ENCODE data around the gene KRT20.

DNA sequence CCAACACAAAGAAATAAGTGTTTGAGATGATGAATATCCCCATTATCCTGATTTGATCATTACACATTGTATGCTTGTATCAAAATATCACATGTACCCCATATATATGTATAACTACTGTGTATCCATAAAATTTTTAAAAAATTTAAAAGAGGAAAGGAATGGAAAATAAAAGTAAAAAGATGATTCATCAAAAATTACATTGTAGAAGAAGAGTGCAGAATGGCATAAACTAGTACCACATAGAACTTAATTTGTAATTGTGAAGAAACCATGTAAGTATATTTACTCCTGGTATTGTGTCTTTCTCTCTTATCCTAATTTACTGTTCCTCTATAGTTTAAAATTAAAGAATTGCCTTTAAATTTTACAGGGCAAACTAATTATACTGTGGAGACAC lies 51.2 kb downstream of the KRT20 start:
- TF ChIP-seq, protein P1, sequence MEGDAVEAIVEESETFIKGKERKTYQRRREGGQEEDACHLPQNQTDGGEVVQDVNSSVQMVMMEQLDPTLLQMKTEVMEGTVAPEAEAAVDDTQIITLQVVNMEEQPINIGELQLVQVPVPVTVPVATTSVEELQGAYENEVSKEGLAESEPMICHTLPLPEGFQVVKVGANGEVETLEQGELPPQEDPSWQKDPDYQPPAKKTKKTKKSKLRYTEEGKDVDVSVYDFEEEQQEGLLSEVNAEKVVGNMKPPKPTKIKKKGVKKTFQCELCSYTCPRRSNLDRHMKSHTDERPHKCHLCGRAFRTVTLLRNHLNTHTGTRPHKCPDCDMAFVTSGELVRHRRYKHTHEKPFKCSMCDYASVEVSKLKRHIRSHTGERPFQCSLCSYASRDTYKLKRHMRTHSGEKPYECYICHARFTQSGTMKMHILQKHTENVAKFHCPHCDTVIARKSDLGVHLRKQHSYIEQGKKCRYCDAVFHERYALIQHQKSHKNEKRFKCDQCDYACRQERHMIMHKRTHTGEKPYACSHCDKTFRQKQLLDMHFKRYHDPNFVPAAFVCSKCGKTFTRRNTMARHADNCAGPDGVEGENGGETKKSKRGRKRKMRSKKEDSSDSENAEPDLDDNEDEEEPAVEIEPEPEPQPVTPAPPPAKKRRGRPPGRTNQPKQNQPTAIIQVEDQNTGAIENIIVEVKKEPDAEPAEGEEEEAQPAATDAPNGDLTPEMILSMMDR (IDR thresholded peaks at IDR 0.05) = no peak
- TF ChIP-seq POLR2A (IDR thresholded peaks at IDR 0.05) = no peak
- TF ChIP-seq EP300 (IDR thresholded peaks at IDR 0.05; ENCODE audit: low read depth) = no peak
